ENCODE data around the gene HIPK3.

GRCh38 chr11:33320814-33321330, 63.7 kb downstream of the HIPK3 start:
- TF ChIP-seq, protein P1, sequence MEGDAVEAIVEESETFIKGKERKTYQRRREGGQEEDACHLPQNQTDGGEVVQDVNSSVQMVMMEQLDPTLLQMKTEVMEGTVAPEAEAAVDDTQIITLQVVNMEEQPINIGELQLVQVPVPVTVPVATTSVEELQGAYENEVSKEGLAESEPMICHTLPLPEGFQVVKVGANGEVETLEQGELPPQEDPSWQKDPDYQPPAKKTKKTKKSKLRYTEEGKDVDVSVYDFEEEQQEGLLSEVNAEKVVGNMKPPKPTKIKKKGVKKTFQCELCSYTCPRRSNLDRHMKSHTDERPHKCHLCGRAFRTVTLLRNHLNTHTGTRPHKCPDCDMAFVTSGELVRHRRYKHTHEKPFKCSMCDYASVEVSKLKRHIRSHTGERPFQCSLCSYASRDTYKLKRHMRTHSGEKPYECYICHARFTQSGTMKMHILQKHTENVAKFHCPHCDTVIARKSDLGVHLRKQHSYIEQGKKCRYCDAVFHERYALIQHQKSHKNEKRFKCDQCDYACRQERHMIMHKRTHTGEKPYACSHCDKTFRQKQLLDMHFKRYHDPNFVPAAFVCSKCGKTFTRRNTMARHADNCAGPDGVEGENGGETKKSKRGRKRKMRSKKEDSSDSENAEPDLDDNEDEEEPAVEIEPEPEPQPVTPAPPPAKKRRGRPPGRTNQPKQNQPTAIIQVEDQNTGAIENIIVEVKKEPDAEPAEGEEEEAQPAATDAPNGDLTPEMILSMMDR (IDR thresholded peaks at IDR 0.05; ENCODE audit: extremely low read depth in 1 of 2, insufficient read depth in 1 of 2, low read depth in 1 of 2, low read length in 2 of 2) = no peak
- no peak for TF ChIP-seq POLR2A (IDR thresholded peaks at IDR 0.05; ENCODE audit: low read depth, low read length)
